Activated CD4-positive, alpha-beta T cell treated with anti-CD3 and anti-CD28 coated beads, Interleukin-2, amount 50 U/mL, for 16 hours (primary cell): ENCODE results near the gene RABL6.
"Not testable (repeated sequence)": the region's sequence is repeated elsewhere in the genome, so short reads cannot be mapped to it uniquely, and the experiment has no call there.

Experiments used
- DNase-seq: peaks from one replicate; pipeline ENCODE4 v3.0.0-alpha.2; 2020

Gene RABL6, protein sequence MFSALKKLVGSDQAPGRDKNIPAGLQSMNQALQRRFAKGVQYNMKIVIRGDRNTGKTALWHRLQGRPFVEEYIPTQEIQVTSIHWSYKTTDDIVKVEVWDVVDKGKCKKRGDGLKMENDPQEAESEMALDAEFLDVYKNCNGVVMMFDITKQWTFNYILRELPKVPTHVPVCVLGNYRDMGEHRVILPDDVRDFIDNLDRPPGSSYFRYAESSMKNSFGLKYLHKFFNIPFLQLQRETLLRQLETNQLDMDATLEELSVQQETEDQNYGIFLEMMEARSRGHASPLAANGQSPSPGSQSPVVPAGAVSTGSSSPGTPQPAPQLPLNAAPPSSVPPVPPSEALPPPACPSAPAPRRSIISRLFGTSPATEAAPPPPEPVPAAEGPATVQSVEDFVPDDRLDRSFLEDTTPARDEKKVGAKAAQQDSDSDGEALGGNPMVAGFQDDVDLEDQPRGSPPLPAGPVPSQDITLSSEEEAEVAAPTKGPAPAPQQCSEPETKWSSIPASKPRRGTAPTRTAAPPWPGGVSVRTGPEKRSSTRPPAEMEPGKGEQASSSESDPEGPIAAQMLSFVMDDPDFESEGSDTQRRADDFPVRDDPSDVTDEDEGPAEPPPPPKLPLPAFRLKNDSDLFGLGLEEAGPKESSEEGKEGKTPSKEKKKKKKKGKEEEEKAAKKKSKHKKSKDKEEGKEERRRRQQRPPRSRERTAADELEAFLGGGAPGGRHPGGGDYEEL

GRCh38 chr9:136807281-136808074 lies at the start of gene RABL6:
Gene RABL6 (plus strand): TSS chr9:136807948. CDS start chr9:136808197, 249 bp downstream.
- DNase-seq: peak; percentile 83

- no peak for DNase-seq
These were observed 48.7 kb upstream of the RABL6 start for GRCh38 chr9:136759001-136759400.

DNA sequence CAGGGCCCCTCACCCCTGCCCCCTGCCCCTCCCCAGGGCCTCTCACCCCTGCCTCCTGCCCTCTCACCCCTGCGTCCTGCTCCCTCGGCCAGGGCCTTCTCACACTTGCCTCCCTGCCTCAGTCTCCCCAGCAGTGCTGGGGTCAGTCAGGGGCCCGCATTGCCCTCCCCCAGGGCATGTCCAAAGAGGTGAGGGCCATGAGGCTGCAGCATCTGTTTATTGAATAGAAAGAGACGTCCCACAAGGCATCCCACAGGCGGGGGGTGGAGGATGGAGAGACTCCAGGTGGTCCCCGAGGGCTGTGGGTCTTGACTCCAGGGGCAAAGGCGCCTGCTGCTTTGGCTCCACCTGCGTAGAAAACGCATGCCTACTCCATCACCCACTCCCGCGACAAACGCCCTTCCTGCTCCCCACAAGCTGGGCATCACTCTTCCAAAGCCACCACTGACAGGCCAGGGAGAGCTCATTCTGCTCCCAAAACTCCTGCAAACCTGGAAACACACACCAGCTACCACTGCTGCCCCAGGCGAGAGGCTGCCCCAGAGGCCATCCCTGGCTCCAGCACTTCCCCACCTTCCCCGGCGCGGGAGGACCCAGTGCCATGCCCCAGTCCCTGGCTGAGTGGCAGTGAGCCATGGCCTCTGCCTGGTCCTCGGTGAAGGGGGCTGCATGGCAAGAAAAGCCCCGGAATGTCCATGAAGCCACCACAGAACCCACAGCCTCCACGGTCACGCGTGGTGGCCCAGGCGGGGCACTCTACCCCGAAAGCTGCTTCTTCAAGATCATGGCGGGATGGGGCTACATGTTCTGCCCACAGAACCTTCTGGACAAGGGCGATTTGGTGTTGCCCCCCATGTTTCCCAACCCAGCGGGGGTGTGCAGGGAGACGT lies 48.1 kb upstream of the RABL6 start:
- DNase-seq: no peak

DNA sequence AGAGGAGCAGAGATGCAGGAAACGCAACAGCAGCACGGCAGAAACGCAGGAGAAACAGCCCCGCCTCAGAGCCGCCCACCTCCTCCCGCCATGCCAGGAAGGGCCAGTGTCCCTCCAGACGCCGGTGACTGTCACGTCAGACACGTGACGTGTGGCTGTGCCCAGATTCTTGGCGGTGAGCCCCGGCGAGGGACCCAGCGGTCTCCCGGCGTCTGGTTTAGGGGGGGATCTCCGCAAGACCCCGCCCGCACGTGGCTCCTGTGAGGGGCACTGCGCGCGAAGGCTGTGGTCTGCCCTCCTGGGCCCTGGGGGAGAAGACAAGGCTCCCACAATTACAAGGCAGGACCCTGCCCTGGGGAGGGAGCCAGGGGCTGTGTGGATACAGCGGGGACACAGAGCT lies 47.3 kb upstream of the RABL6 start:
- no peak for DNase-seq

DNA sequence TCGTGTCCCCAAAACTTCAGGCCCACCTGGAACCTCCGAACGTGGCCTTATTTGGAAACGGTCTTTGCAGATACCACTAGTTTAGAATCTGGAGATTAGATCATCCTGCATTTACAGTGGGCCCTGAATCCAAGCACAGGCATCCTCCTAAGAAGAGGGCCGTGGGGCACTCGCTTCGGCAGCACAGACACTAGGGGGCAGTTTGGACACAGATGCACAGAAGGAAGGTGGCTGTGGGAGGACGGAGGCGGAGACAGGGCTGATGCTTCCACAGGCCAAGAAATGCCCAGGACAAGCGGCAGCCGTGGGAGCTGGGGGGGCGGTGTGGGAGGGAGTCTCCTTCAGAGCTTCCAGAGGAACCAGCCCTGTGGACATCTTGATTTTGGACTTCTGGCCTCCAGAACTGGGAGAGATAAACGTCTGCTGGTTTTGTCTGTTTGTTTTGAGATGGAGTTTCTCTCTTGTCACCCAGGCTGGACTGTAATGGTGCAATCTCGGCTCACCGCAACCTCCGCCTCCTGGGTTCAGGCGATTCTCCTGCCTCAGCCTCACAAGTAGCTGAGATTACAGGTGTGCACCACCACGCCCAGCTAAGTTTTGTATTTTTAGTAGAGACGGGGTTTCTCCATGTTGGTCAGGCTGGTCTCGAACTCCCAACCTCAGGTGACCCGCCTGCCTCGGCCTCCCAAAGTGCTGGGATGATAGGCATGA lies 46.8 kb upstream of the RABL6 start:
- peak; percentile 37 for DNase-seq

DNA sequence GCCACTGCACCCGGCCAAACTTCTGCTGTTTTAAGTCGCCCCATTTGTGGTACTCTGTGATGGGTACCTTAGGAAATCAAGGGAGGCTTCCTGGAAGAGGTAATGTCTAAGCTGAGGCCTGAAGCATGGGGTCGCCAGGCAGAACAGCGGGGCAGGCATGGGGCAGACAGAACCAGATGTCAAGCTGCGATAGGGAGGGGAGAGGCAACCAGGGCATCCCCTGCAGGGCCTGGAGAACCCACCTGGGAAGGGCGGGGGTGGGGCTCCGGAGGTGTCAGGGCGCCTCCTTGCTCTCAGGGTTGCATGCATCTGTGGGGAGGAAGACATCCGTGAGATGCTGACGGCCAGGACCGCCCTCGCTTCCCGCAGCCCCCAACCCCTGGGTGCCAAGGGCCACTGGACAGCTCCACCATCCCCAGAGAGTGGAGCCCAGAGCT lies 46.2 kb upstream of the RABL6 start:
- no peak for DNase-seq

GRCh38 chr9:136762221-136762691 lies 45.5 kb upstream of the RABL6 start:
- DNase-seq: no peak

DNA sequence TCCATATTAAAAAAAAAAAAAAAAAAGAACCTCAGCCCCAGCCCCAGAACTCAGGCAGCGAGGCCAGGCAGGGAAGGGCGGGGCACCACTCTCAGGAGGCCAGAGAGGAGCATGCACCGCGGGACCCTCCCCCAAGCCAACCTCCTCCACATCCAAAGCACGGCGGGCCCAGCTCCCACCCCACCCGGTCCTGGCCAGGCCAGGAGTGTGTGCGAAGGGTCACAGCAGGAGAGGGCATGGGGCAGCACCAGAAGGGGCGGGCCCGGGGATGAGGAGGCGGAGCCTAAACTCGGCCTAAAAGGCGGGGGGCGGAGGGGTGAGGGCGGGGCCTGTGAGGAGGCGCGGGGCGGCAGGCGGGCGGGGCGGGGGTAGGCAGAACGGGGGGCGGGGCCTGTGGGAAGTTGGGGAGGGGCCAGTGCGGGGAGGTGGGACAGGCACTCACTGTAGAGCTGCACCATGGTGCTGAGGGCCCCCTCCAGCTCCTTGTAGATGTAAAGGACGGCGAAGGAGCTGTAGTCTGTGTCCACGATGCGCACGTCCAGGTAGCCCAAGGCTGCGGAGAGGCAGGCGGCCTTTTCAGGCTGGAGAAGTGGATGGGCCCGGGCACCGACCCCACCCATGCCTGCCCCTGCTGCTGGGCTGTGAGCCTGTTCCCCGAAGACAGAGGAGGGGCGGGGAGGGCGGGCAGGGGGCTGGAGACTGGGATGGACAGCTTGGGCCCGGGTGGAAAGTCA lies 44.7 kb upstream of the RABL6 start:
- peak; percentile 62 for DNase-seq

DNA sequence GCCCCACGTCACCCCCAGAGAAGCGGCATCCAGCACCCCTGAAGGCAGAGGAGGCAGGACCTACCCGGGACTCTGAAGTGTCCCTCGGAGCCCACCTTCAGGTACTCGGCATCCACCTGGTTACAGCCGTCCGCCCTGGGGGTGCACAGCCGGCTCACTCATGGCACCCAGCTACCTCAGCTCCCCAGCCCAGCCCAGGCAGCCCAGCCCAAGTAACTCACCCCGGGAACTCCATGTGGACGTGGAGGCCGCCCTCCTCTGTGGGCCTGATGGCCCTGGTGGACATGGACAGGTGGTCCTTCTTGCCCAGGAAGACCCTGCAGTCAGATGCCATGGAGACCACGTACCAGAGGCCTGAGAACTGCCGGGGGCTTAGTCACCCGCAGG lies 44.1 kb upstream of the RABL6 start:
- DNase-seq: no peak

GRCh38 chr9:136764301-136764891 lies 43.4 kb upstream of the RABL6 start, which contains the start of gene LCN15:
Gene LCN15 (minus strand): TSS chr9:136764518. CDS start chr9:136764488, 30 bp downstream.
- DNase-seq: no peak

DNA sequence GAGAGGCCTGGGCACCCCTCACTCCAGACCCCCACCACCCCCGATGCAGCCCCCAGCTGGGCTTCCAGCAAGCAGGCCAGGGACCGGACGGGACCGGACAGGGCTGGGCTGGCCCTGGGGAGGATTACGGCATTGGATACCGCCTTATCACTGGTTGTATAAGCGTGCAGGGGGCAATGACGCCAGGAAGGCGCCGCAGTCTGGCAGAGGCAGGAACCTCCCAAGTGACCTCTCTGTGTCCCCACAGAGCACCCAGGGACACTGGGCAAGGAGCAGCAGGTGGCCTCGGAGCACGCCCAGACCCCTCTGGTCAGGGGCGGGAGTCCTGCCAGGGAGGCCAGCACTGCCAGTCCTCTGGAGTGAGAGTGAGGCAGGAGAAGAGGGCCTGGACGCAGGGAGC lies 42.7 kb upstream of the RABL6 start:
- no peak for DNase-seq

- DNase-seq: not testable (repeated sequence)
These were observed 41.9 kb upstream of the RABL6 start for GRCh38 chr9:136765745-136766409.

GRCh38 chr9:136766410-136767120 lies 41.2 kb upstream of the RABL6 start:
- peak; percentile 61 for DNase-seq

DNA sequence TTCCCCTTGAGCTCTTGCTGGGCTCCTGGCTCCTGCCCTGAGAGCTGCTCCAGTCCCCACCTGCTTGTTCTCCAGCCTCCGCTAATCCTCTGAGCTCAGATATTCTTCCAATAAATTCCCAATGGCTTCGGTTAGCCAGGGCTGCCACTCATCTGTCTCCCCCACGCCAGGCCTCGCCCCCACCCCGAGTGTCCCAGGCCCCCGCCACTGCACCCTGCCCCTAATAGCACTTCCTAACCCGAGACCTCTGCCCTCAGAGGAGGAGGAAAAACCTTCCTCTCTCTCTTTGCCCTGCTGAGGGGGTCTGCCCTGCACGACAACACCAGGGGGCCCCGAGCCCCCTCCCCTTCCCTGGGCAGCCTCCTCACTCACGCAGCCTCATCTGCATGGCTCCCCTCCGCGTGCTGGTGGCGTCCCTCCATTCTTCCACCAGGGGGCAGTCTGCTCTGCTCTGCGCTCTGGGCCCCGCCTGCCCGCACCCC lies 38.0 kb upstream of the RABL6 start:
- peak; percentile 58 for DNase-seq

DNA sequence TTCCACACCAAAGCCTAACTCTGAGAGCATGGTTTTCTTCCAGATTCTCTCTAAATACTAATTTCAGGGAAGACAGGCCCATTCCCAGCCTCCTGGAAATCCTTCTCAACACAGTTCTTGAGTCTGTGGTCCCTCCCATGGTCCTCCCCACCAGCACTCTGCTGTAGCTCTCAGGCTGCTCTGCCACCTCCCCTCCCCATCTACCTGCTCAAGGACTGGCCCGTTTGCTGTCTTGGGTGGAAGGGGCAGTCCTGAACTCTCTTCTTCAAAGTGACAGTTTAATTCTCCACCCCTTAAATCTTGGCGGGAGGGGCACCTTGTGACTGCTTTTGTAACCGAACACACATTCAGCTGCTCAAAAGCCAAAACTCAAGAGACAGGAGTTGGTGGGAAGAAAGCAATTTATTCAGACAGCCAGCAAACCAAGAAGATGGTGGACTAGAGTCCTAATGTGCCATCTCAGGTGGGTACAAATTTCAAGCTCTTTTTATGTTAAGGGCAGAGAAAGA lies 35.8 kb upstream of the RABL6 start:
- no peak for DNase-seq

- DNase-seq: peak; percentile 35
These were observed 34.2 kb upstream of the RABL6 start for GRCh38 chr9:136773386-136774044.

DNA sequence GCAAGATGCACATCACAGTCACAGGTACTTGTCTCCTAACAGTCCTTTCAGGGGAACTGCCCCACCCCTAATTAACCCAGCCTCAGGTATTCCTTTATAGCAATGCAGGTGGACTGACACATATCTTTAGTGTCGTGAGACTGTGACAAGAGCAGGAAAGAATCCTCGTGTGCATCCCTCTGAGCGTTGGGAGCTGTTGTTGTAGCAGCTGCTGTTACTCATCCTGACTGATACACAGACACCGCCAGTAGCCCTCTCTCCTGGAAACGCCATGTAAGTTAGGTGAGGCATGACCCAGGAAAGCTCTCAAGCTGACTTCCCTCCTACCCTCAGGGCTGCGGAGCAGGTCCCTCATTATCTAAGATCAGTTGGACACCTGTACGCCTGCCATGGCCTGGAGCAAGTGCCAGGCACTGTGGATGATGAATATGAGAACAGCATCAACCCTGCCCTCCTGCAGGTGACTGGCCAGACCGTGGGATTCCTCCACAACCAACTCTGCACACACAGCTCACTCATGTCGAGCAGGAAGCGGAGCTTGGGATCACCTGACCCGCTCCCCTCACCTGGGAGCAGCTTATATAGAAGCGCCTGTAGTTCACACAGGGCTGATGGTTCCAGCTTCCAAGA lies 33.2 kb upstream of the RABL6 start:
- DNase-seq: no peak
